ENCODE results near the gene ARAP2.
A peak's percentile ranks its signal among the peaks of the same experiment; 100 is the strongest.

The ARAP2 gene, protein sequence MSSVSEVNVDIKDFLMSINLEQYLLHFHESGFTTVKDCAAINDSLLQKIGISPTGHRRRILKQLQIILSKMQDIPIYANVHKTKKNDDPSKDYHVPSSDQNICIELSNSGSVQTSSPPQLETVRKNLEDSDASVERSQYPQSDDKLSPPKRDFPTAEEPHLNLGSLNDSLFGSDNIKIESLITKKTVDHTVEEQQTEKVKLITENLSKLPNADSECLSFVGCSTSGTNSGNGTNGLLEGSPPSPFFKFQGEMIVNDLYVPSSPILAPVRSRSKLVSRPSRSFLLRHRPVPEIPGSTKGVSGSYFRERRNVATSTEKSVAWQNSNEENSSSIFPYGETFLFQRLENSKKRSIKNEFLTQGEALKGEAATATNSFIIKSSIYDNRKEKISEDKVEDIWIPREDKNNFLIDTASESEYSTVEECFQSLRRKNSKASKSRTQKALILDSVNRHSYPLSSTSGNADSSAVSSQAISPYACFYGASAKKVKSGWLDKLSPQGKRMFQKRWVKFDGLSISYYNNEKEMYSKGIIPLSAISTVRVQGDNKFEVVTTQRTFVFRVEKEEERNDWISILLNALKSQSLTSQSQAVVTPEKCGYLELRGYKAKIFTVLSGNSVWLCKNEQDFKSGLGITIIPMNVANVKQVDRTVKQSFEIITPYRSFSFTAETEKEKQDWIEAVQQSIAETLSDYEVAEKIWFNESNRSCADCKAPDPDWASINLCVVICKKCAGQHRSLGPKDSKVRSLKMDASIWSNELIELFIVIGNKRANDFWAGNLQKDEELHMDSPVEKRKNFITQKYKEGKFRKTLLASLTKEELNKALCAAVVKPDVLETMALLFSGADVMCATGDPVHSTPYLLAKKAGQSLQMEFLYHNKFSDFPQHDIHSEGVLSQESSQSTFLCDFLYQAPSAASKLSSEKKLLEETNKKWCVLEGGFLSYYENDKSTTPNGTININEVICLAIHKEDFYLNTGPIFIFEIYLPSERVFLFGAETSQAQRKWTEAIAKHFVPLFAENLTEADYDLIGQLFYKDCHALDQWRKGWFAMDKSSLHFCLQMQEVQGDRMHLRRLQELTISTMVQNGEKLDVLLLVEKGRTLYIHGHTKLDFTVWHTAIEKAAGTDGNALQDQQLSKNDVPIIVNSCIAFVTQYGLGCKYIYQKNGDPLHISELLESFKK (N-terminal part only)

GRCh38 chr4:36244257-36245082 lies at the start of gene ARAP2:
TSS of gene ARAP2 (minus strand) at chr4:36244514. CDS start at chr4:36229486, 15,028 bp downstream.
- peak; percentile 77 for DNase-seq
- in situ Hi-C loops (cut with HindIII; ENCODE audit: low pct_ligation_motif_present, low pct_unique_long_range_greater_than_20kb, low sequenced_read_pairs): no loop called here

GRCh38 chr4:36292556-36293188 lies 48.4 kb upstream of the ARAP2 start:
- in situ Hi-C loops (cut with HindIII; ENCODE audit: low pct_ligation_motif_present, low pct_unique_long_range_greater_than_20kb, low sequenced_read_pairs): no loop called here
- DNase-seq: no peak

GRCh38 chr4:36290641-36291040 lies 46.3 kb upstream of the ARAP2 start:
- DNase-seq: no peak
- in situ Hi-C loops (cut with HindIII; ENCODE audit: low pct_ligation_motif_present, low pct_unique_long_range_greater_than_20kb, low sequenced_read_pairs): no loop called here

GRCh38 chr4:36288731-36289426 lies 44.6 kb upstream of the ARAP2 start:
- DNase-seq: peak; percentile 49

GRCh38 chr4:36286481-36286871 lies 42.2 kb upstream of the ARAP2 start:
- no peak for DNase-seq
- in situ Hi-C loops (cut with HindIII; ENCODE audit: low pct_ligation_motif_present, low pct_unique_long_range_greater_than_20kb, low sequenced_read_pairs): no loop called here

More at GRCh38 chr4:36288731-36289426, 44.6 kb upstream of the ARAP2 start:
- in situ Hi-C loops (cut with HindIII; ENCODE audit: low pct_ligation_motif_present, low pct_unique_long_range_greater_than_20kb, low sequenced_read_pairs): no loop called here

DNA sequence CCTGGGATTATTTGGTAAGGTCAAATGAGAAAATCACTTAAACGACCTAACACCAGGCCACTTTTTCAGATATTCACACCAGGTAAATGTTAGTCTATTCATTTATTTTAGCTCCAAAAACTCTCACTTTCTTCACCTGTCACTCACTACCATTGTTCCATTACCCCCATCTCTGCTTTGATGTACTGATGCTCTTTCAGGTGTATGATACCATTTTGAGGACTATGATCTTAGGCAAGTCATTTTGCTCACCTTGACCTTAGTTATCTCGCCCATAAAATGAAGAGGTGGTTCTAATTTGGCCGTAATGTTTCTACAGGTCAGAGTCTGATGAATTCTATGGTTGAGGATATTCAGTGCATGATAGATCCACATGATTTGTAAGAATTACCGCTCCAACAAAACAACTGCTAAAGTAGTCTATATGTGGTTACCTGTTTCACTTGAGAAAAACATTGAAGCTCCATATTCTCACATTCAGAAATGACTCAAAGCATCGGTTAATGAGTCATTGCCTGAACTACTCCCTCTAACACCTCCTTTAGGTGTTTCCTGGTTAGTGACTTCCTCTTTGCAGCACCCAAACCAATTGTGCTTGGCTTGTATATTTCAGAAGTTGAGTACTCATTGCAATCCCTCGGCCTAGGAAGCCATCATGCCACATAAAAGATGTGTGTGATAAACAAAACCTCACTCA lies 41.6 kb upstream of the ARAP2 start:
- in situ Hi-C loops (cut with HindIII; ENCODE audit: low pct_ligation_motif_present, low pct_unique_long_range_greater_than_20kb, low sequenced_read_pairs): no loop called here
- DNase-seq: peak; percentile 46

DNA sequence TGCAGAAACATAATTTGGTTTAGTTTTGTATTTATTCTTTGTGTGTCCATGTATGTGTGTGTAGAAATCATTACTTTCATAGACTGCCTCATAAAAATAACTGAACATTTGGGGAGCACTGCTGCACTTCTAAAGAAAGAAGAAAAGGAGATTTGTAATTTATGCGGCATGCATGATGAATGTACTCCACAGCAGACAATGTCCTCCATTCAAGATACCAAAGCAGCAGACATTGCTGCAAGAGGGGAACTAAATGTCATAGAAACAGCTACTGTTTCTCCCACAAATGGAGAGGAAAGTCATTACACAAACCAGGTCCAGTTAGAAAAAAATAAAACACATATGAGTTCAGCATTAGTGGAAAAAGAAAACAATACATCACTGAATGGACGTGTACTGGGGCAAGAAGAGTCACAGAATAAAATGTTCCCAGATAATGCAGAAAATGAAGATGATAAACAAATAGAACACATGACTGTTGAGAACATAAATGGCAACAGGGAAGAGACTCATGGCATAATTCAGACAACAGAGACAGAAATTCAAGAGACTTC lies 39.7 kb upstream of the ARAP2 start:
- no peak for DNase-seq
- in situ Hi-C loops (cut with HindIII; ENCODE audit: low pct_ligation_motif_present, low pct_unique_long_range_greater_than_20kb, low sequenced_read_pairs): no loop called here

- in situ Hi-C loops (cut with HindIII; ENCODE audit: low pct_ligation_motif_present, low pct_unique_long_range_greater_than_20kb, low sequenced_read_pairs): no loop called here
- no peak for DNase-seq
Observed at GRCh38 chr4:36282503-36283030, 38.3 kb upstream of the ARAP2 start.

DNA sequence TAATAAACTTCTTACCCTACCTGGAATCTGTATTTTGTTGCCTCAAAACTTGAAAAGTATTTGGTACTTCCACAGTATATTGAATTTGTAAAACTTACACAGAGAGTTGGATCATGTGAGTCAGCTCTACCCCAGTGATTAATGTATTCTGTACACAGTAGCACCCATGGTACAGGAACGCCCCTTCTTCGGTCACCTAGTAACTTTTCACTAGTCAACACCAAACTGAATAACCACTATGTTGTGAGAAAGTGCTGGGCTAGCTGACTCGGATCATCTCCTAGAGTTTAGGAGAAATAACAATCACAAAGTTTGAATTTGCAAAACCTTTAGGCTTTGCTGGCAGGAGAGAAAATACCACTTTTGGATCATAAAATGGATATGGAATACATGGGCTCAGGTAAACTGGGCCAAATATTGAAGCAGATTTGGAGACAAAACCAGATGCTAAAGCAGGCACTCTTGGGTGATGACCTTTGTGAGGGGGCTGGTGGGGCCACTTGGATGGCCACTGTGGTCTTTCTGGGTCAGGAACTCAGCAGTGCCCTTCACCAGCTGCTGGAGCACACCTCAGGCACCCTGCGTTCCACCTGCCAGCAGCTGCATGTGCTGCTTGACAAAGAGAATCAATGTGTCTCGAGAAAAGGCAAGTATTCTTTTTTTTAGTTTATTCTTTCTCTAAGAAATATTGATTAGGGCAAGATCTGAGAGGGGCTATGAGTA lies 37.2 kb upstream of the ARAP2 start, which contains the start of gene DTHD1:
Gene DTHD1 (plus strand): TSS at position 233 of the 723 bp plus-strand sequence. CDS start 143 bp downstream, at position 376.
- in situ Hi-C loops (cut with HindIII; ENCODE audit: low pct_ligation_motif_present, low pct_unique_long_range_greater_than_20kb, low sequenced_read_pairs): no loop called here
- no peak for DNase-seq

DNA sequence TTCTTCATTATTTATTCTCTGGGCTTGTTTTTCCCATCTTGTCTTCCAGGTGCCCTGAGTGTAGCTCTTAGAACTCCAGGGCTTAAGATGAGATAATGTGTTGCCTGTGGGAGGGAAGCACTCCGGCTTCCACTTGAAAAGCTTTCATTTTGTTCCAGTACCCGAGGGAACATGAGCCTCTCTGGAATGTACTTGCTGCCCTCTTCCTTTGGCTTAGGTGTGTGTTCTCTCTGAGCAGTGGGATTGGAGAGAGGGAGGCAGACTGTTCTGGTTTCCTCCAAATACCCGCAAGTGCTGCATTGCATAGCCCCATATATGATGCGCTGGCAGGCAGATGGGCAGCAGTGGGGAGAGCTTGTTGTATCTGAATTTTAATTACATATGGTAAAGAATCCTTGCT lies 36.2 kb upstream of the ARAP2 start:
- peak; percentile 13 for DNase-seq
- in situ Hi-C loops (cut with HindIII; ENCODE audit: low pct_ligation_motif_present, low pct_unique_long_range_greater_than_20kb, low sequenced_read_pairs): no loop called here

DNA sequence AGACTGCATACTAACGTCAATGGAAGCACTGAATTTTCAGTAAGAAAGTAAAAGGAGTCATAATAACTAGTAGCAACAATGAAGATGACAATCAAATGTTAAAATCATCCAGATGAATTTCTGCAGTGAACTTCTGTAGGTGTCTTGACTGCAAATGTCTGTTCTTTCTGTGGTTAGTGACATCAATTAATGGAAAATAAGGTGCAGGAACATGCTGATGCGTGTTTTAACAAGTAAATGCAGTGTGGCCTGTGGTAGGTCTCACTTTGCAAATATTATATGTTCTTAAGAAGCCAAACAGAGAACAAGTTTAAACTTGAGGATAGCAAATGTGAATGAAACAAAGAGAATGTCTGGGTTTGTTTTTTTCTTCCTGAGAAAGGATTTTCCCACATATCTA lies 34.5 kb upstream of the ARAP2 start:
- in situ Hi-C loops (cut with HindIII; ENCODE audit: low pct_ligation_motif_present, low pct_unique_long_range_greater_than_20kb, low sequenced_read_pairs): no loop called here
- DNase-seq: no peak

DNA sequence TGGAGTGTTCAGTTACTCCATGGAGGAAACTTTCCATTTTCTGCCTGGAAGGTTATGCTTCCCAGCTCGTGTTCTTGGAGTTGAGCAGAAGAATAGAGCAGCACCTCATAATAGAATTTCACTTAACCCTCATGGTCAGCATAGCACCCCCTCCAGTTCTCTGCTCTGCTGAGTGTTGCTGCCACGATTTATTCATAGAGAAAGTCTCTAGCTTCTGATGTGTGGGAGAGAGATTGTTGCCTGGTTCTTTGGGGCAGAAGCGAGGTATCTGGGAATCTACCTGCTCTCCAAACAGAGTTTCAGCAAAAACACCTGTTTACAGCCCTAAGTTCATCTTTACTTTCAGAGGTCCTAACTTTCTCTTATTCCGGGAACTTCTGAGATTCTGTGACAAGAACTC lies 33.2 kb upstream of the ARAP2 start:
- in situ Hi-C loops (cut with HindIII; ENCODE audit: low pct_ligation_motif_present, low pct_unique_long_range_greater_than_20kb, low sequenced_read_pairs): no loop called here

GRCh38 chr4:36274158-36274557 lies 29.8 kb upstream of the ARAP2 start:
- DNase-seq: peak; percentile 38
- in situ Hi-C loops (cut with HindIII; ENCODE audit: low pct_ligation_motif_present, low pct_unique_long_range_greater_than_20kb, low sequenced_read_pairs): no loop called here

More for the DNA sequence above, 33.2 kb upstream of the ARAP2 start:
- no peak for DNase-seq

DNA sequence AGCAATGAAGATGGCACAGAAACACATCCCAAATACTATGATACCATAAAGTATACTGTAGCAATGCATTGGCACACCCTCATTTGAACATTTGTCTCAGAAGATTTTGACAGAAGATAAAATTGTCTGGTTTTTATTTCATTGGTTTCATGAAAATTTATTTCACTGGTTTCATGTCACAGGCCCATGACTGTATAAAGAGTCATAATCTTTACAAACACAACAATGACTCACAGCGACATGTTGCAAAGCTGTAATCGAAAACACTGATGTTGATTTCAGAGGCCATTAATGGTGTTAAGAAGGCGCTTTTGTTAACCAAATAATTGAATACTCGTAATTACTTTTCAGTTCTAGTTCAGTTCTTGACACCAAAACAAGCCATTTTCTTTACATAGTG lies 29.0 kb upstream of the ARAP2 start:
- DNase-seq: no peak
- in situ Hi-C loops (cut with HindIII; ENCODE audit: low pct_ligation_motif_present, low pct_unique_long_range_greater_than_20kb, low sequenced_read_pairs): no loop called here

- in situ Hi-C loops (cut with HindIII; ENCODE audit: low pct_ligation_motif_present, low pct_unique_long_range_greater_than_20kb, low sequenced_read_pairs): no loop called here
- DNase-seq: no peak
Observed at GRCh38 chr4:36269533-36270173, 25.3 kb upstream of the ARAP2 start.
